MCF 10A (cell line): ENCODE measurements around the gene CDKL1. TPM values are rescaled to one million over a fixed set of nuclear protein-coding genes. Genes with fewer than 3 reads are reported as not detected.

Experiments used
- BruUV-seq: library from RNA; stranded (reverse); fragments of 400-500 nt; replicated peaks from 2 replicates; lab custom pipeline; 2021; lab: Mats Ljungman, UMichigan
- CTCF ChIA-PET: fragments of 300-600 bp; sonication (Branson Sonifier 250); formaldehyde crosslinking; extraction: SDS; loops from one replicate; lab custom pipeline; 2021; ENCODE audit warnings: antibody characterized with exemption, inconsistent platforms; lab: Yijun Ruan, JAX
- POLR2A ChIA-PET: fragments of 300-600, 350-650 bp; sonication (Branson Sonifier 250); formaldehyde crosslinking; extraction: SDS; loops from one replicate; lab custom pipeline; 2020; ENCODE audit warnings: antibody characterized with exemption, inconsistent platforms; lab: Yijun Ruan, JAX
- DNase-seq: peaks from one replicate; pipeline ENCODE4 v3.0.0-alpha.2; 2018; ENCODE audit not compliant: unreplicated experiment
- H3K27ac Mint-ChIP-seq: one replicate; pipeline ENCODE4 v1.8.0; 2022; ENCODE audit warnings: mild to moderate bottlenecking, low read depth, mixed read lengths; ENCODE audit not compliant: unreplicated experiment
- H3K27me3 Mint-ChIP-seq: one replicate; pipeline ENCODE4 v1.8.0; 2022; ENCODE audit warnings: mixed read lengths; ENCODE audit not compliant: insufficient read depth, unreplicated experiment
- H3K36me3 Mint-ChIP-seq: one replicate; pipeline ENCODE4 v1.8.0; 2022; ENCODE audit warnings: mild to moderate bottlenecking, moderate library complexity, mixed read lengths; ENCODE audit not compliant: insufficient read depth, unreplicated experiment
- H3K4me1 Mint-ChIP-seq: one replicate; pipeline ENCODE4 v1.8.0; 2022; ENCODE audit warnings: mixed read lengths; ENCODE audit not compliant: insufficient read depth, unreplicated experiment
- H3K4me3 Mint-ChIP-seq: one replicate; pipeline ENCODE4 v1.8.0; 2022; ENCODE audit warnings: mild to moderate bottlenecking, moderate library complexity, mixed read lengths; ENCODE audit not compliant: unreplicated experiment
- H3K9me3 Mint-ChIP-seq: one replicate; pipeline ENCODE4 v1.8.0; 2022; ENCODE audit warnings: mixed read lengths; ENCODE audit not compliant: unreplicated experiment
- intact Hi-C: fragments of 100-400 bp; cut with micrococcal nuclease; formaldehyde crosslinking; loops from 2 replicates; pipeline ENCODE4 v1.14.1; 2022
- total RNA-seq: library from RNA; stranded (reverse); gene quantifications from 2 replicates; pipeline ENCODE4 v1.2.3, GENCODE V29; 2022
- TF ChIP-seq, protein P1 (sequence below): fragments of 200-600 bp; IDR thresholded peaks from one replicate; pipeline ENCODE4 v1.8.0; 2022; ENCODE audit warnings: antibody characterized with exemption, mild to moderate bottlenecking; ENCODE audit not compliant: unreplicated experiment

CDKL1 gene
- total RNA-seq, 1 experiment from 2014 or later: 26.3 TPM

DNA sequence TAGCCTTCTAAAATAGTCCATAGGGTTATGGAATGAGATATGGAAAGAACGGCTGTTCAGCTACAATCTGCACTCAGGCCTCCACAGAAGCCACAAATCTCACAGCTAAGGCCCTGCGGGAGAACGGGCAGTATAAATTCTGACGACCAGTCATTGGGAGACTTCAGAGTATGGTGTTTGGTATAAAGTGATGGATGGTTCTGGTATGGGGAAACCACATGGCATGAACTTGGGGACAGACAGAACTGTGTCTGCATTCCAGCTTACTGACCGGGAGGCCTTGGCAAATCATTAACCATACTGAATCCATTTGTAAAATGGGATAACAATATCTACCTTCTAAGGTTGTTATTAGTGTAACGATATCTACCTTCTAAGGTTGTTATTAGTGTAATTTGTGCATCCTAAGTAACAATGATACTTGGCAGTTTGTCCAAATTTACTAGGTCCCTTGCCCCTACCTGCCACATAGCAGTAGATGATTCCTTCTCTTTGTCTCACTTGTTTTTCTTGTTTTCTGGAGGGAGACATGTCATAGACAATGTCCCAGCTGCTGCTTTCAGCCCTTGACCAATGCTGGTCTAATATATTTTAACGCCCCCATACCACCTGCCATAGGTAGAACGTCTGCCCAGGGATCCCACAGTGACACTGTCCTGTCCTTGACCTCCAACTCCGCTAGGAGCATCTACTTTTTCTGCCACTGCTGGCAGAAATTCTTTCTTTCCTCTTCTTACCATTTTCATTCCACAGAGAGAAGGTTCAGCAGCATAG, 6.8 kb downstream of the CDKL1 start:
- BruUV-seq: no TSS peak
- ChIA-PET CTCF (no interaction called here), POLR2A (no interaction called here)
- TF ChIP-seq, protein P1, sequence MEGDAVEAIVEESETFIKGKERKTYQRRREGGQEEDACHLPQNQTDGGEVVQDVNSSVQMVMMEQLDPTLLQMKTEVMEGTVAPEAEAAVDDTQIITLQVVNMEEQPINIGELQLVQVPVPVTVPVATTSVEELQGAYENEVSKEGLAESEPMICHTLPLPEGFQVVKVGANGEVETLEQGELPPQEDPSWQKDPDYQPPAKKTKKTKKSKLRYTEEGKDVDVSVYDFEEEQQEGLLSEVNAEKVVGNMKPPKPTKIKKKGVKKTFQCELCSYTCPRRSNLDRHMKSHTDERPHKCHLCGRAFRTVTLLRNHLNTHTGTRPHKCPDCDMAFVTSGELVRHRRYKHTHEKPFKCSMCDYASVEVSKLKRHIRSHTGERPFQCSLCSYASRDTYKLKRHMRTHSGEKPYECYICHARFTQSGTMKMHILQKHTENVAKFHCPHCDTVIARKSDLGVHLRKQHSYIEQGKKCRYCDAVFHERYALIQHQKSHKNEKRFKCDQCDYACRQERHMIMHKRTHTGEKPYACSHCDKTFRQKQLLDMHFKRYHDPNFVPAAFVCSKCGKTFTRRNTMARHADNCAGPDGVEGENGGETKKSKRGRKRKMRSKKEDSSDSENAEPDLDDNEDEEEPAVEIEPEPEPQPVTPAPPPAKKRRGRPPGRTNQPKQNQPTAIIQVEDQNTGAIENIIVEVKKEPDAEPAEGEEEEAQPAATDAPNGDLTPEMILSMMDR: no peak
- intact Hi-C loops: loop anchor here (1.0 to 10.0 kb wide), 2 partner anchors 11 to 65 kb away; no protein-coding TSS in a partner anchor
- Mint-ChIP-seq H3K4me1 (peaks cover 12% of the 10 kb centered on the region), H3K9me3 (no peaks in the 10 kb centered on the region), H3K4me3 (no peak overlapping the region), H3K36me3 (peaks cover 9% of the 10 kb centered on the region), H3K27me3 (no peaks in the 10 kb centered on the region), H3K27ac (no peak overlapping the region)
- DNase-seq: no peak

DNA sequence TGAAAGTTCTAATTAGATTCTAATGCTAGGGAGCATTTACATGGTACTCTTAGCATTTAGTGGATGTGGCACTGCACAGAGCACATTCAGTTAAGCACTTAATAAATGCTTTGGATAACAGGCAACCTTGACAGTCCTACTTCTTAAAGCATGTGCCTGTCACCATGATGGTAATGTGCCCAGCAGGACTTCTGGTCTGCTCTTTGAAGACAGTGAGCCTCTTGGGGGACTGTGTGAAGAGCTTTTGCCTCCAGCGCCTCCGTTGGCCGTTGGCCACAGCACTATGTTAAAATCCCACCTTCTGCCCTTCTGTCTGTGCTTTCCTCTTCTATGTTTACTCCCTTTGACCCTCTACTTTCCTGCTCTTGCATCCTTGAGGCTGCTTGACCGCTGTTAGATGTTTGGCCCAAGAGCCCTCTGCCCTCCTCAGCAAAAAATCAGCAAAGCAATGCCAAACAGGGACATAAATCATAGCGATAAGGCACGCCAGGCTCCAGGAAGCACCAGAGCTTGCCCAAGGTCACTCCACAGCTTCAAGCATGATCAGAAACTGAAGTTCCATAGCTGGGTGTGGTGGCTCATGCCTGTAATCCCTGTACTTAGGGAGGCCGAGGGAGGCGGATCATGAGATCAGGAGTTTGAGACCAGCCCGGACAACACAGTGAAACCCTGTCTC, 8.3 kb downstream of the CDKL1 start:
- H3K27me3 Mint-ChIP-seq: no peaks in the 10 kb centered on the region
- TF ChIP-seq, protein P1: no peak
- intact Hi-C loops: no loop called here
- BruUV-seq: no TSS peak
- DNase-seq: no peak
- no peak overlapping the region for H3K4me3 Mint-ChIP-seq
- POLR2A ChIA-PET: no interaction called here
- H3K27ac Mint-ChIP-seq: no peak overlapping the region
- no peaks in the 10 kb centered on the region for H3K9me3 Mint-ChIP-seq
- CTCF ChIA-PET: interaction anchor here (0.7 kb wide), 1 partner anchor 117 kb away, joined by 3 read pairs; no protein-coding TSS in a partner anchor
- H3K4me1 Mint-ChIP-seq: peaks cover 6% of the 10 kb centered on the region
- H3K36me3 Mint-ChIP-seq: peaks cover 5% of the 10 kb centered on the region

DNA sequence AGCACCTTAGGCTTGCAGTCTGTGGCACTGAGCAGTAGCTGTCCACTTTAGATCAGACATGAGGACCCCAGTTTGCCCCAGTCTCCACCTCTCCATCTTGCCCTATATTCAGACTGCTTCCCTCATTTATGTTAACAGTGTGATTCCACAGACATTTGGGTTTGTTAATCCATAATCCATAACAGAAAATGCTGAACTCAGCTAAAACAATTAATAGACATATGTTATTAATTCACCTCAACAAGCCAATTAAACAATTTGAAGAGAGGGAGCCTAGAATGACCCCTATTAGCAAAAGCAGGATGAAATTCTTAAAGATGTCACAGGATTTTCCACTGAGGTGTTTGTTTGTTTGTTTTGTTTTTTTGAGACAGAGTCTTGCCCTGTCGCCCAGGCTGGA, 9.1 kb downstream of the CDKL1 start:
- TF ChIP-seq, protein P1: no peak
- ChIA-PET POLR2A (no interaction called here), CTCF (interaction anchor here (0.6 to 0.7 kb wide), 2 partner anchors 55 to 118 kb away, joined by 3 read pairs; no protein-coding TSS in a partner anchor)
- H3K27ac Mint-ChIP-seq: no peak overlapping the region
- DNase-seq: no peak
- no peaks in the 10 kb centered on the region for H3K4me1 Mint-ChIP-seq
- no TSS peak for BruUV-seq
- H3K9me3 Mint-ChIP-seq: no peaks in the 10 kb centered on the region
- no peaks in the 10 kb centered on the region for H3K27me3 Mint-ChIP-seq
- intact Hi-C loops: no loop called here
- H3K4me3 Mint-ChIP-seq: no peak overlapping the region
- peaks cover 5% of the 10 kb centered on the region for H3K36me3 Mint-ChIP-seq

DNA sequence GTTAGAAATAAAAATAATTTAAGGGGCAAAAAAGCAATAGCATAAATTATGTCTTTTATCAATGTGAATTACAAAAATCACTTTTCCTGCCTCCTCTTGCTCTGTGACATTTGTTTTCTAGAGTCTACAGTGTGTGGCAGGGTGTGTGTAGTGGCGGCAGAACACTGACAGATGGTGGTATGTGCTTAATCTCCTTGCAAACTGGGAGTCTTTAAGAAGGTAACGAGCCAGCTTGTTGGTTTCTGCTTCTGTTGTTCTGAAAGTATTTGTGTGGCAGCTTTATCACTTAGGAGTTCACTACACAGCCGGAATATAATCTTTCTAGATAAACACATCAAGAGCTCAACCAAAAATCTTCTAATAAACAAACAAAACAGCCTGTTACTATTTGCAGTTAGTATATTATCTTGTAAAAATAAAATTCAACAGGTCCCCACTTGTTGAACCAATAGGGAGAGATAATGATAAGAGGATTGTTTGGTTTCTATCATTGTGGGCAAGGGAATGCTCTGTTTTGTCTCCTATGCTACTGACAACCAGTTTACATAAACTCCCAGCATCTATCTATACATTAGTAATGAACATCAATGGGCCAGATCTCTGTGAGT, 13.0 kb downstream of the CDKL1 start:
- intact Hi-C loops: no loop called here
- no peaks in the 10 kb centered on the region for H3K27me3 Mint-ChIP-seq
- H3K9me3 Mint-ChIP-seq: no peaks in the 10 kb centered on the region
- no peaks in the 10 kb centered on the region for H3K4me1 Mint-ChIP-seq
- no TSS peak for BruUV-seq
- POLR2A ChIA-PET: no interaction called here
- TF ChIP-seq, protein P1: no peak
- CTCF ChIA-PET: interaction anchor here (0.9 kb wide), 1 partner anchor 63 kb away, joined by 3 read pairs; no protein-coding TSS in a partner anchor
- H3K36me3 Mint-ChIP-seq: no peaks in the 10 kb centered on the region
- H3K27ac Mint-ChIP-seq: peak overlapping the region; percentile 5
- no peak overlapping the region for H3K4me3 Mint-ChIP-seq
- DNase-seq: no peak
